Measurements from ENCODE around the gene RIPOR2. TPM values are rescaled to one million over a fixed set of nuclear protein-coding genes. Genes with fewer than 3 reads are reported as not detected.

RIPOR2 gene
- total and polyA plus RNA-seq, 10 of the 15 experiments (the other 5 are each of a cell fraction or from before 2014, with no cell fraction given): 22.2 to 48.2 (median 34.7) TPM

GRCh38 chr6:24778121-24778520 is 157.6 kb downstream of the RIPOR2 start (continued):
- TF ChIP-seq KAT2A (conservative IDR thresholded peaks at IDR 0.05; ENCODE audit: control insufficient read depth, low read depth, low read length) (no peak), ZBTB4 (CRISPR knock-in tag; IDR thresholded peaks at IDR 0.05) (no peak), JUND (IDR thresholded peaks at IDR 0.05; ENCODE audit: low read depth, low read length) (no peak), NRF1 (conservative IDR thresholded peaks at IDR 0.05; ENCODE audit: low read depth, low read length) (no peak), STAT3 (IDR thresholded peaks at IDR 0.05; ENCODE audit: low read depth, low read length) (no peak), NKRF (conservative IDR thresholded peaks at IDR 0.05) (no peak), SMAD5 (IDR thresholded peaks at IDR 0.05; ENCODE audit: low read depth) (no peak), BMI1 (IDR thresholded peaks at IDR 0.05; ENCODE audit: borderline replicate concordance) (no peak), POLR2AphosphoS2 (IDR thresholded peaks at IDR 0.05; ENCODE audit: low read depth, low read length) (no peak), IRF4 (IDR thresholded peaks at IDR 0.05; ENCODE audit: low read depth, low read length) (no peak), BCLAF1 (IDR thresholded peaks at IDR 0.05) (no peak), NFYA (IDR thresholded peaks at IDR 0.05; ENCODE audit: borderline replicate concordance, low read depth, low read length) (no peak)
